Tibial nerve (tissue), 4 donors: ENCODE data around the gene ESCO1. TPM values are rescaled to one million over a fixed set of nuclear protein-coding genes. Genes with fewer than 3 reads are reported as not detected.
"Not testable (repeated sequence)": the region's sequence is repeated elsewhere in the genome, so short reads cannot be mapped to it uniquely, and the experiment has no call there.

ENCODE experiments used
- DNase-seq, 2 donors: peaks; one replicate each; pipeline ENCODE4 v3.0.0-alpha.2; 2019; ENCODE audit warnings: low spot score in 2 of 2
- H3K27ac ChIP-seq, 4 donors: fragments of 200-600 bp; sonication (generic) in 3 of 4; one replicate each; pipeline ENCODE4 v1.5.1; 2017 to 2019; ENCODE audit warnings: mild to moderate bottlenecking in 1 of 4
- H3K27me3 ChIP-seq, 2 donors: fragments of 200-600 bp; sonication (generic) in 1 of 2; one replicate each; pipeline versions ENCODE4 v1.5.1 to v1.6.0; 2017 to 2019
- H3K36me3 ChIP-seq, 3 donors: fragments of 200-600 bp; sonication (generic); one replicate each; pipeline ENCODE4 v1.5.1; 2018 to 2019
- H3K4me1 ChIP-seq, 4 donors: fragments of 200-600 bp; sonication (generic) in 3 of 4; one replicate each; pipeline ENCODE4 v1.5.1; 2017 to 2019
- H3K4me3 ChIP-seq, 4 donors: fragments of 200-600 bp; sonication (generic) in 3 of 4; one replicate each; pipeline ENCODE4 v1.5.1; 2017 to 2019; ENCODE audit warnings: mild to moderate bottlenecking in 1 of 4, moderate library complexity in 1 of 4
- H3K9me3 ChIP-seq, 4 donors: fragments of 200-600 bp; sonication (generic) in 3 of 4; one replicate each; pipeline ENCODE4 v1.5.1; 2017 to 2019
- EP300 ChIP-seq, 2 donors: sonication (generic); formaldehyde crosslinking; IDR thresholded peaks; one replicate each; pipeline ENCODE4 v1.6.1; 2017; ENCODE audit warnings: antibody characterized with exemption in 2 of 2, mild to moderate bottlenecking in 1 of 2
- POLR2A ChIP-seq, 2 donors: fragments of 450-650 bp; IDR thresholded peaks; one replicate each; pipeline ENCODE4 v1.6.1; 2017; ENCODE audit warnings: antibody characterized with exemption in 2 of 2, mild to moderate bottlenecking in 2 of 2, moderate library complexity in 2 of 2
- WGBS, 2 donors: methylation state at CpG; one replicate each; pipeline ENCODE4 v1.1.5; 2018; 5-methylcytosine and 5-hydroxymethylcytosine counted together
- total RNA-seq, 4 donors: library from RNA; depleted of rRNA; stranded (reverse); fragments of >200 nt; gene quantifications; one replicate each; pipeline ENCODE4 v1.1.0, GENCODE V29; 2016
- TF ChIP-seq, protein P1 (sequence below), 5 experiments: fragments of 200-600 bp in 3 of 5; fragments of 450-650 bp in 2 of 5; sonication (generic) in 3 of 5; IDR thresholded peaks; one replicate each; pipeline ENCODE4 v1.5.1; 2016 to 2019; ENCODE audit warnings: antibody characterized with exemption in 5 of 5, mild to moderate bottlenecking in 3 of 5, moderate library complexity in 2 of 5

Gene ESCO1
- total RNA-seq, 4 donors from 2014 or later = 15.0 to 19.2 (median 18.6) TPM

DNA sequence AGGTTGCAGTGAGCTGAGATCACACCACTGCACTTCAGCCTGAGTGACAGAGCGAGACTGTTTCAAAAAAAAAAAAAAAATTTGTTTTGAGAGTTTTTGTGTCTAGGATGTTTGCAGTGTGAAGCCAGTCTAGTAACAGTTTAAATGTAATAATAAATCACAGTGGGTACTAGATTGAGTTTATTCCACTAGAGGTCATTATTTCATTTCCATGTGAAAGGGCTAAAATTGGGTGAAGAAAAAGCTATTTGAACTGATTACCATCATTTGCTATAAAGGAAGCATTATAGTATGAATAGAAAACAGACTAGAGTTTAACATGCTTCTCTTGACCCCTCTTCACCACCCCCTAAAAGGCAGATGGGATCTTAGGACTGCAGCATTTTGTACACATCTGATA, 31.9 kb upstream of the ESCO1 start:
- TF ChIP-seq EP300 (IDR thresholded peaks at IDR 0.05) = no peak
- TF ChIP-seq, protein P1, sequence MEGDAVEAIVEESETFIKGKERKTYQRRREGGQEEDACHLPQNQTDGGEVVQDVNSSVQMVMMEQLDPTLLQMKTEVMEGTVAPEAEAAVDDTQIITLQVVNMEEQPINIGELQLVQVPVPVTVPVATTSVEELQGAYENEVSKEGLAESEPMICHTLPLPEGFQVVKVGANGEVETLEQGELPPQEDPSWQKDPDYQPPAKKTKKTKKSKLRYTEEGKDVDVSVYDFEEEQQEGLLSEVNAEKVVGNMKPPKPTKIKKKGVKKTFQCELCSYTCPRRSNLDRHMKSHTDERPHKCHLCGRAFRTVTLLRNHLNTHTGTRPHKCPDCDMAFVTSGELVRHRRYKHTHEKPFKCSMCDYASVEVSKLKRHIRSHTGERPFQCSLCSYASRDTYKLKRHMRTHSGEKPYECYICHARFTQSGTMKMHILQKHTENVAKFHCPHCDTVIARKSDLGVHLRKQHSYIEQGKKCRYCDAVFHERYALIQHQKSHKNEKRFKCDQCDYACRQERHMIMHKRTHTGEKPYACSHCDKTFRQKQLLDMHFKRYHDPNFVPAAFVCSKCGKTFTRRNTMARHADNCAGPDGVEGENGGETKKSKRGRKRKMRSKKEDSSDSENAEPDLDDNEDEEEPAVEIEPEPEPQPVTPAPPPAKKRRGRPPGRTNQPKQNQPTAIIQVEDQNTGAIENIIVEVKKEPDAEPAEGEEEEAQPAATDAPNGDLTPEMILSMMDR (IDR thresholded peaks at IDR 0.05) = no peak
- Histone ChIP-seq H3K36me3 (peaks cover 0 to 60% (median 2%) of the 10 kb centered on the region in 3 donors), H3K27me3 (no peaks in the 10 kb centered on the region), H3K27ac (no peak overlapping the region), H3K9me3 (no peaks in the 10 kb centered on the region), H3K4me3 (no peak overlapping the region), H3K4me1 (no peaks in the 10 kb centered on the region)
- 55 to 90% methylated on average over 1 of the region's 1 CpG for whole genome bisulfite sequencing, 2 donors
- DNase-seq = no peak

DNA sequence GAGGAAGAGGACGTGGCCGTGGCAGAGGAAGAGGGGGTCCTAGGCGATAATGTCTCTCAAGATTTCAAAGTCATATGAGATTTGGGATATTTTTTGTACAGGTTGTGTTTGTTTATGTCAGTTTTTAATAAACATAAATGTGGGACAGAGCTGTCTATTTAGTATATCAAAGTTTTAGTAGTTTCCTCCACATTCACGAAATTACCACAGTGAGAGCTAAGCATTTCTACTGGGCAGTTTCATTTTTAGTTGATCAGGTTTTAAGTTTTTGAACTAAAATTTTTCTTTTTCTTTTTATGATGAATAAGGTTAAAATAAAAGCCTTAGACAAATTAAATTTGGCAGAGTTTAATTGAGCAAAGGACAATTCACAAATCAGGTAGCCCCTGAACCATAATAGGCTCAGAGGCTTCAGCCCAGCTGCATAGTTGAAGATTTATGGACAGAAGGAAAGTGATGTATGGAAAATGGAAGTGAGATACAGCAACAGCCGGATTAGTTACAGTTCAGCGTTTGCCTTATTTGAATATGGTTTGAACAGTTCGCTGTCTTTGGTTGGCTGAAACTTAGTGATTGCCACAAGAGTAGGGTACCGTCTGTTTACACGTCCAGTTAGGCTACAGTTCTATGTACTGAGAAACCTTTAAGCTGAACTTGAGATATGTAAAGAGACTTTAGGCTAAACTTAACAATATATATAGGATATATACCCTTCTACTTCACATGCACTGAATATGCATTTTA, 28.8 kb upstream of the ESCO1 start:
- no peaks in the 10 kb centered on the region for H3K9me3 ChIP-seq
- 82 to 86% methylated on average over 9 of the region's 9 CpGs for WGBS, 2 donors
- peaks cover 2 to 83% (median 13%) of the 10 kb centered on the region in 3 donors for H3K36me3 ChIP-seq

DNA sequence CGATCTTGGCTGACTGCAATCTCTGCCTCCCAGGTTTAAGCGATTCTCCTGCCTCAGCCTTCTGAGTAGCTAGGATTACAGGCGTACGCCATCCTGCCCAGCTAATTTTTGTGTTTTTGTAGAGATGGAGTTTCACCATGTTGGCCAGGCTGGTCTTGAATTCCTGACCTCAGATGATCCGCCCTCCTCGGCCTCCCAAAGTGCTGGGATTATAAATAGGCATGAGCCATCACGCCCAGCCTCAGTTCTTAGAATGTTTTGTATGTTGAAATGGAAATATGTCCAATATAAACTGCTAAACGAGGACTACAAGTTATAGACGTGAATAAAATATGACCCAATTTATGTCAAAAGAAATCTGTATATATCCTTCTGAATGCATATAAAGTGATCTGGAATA, 21.1 kb upstream of the ESCO1 start:
- not testable (repeated sequence) for DNase-seq, H3K27ac ChIP-seq, H3K4me1 ChIP-seq, H3K9me3 ChIP-seq, H3K4me3 ChIP-seq, H3K27me3 ChIP-seq
- 87 to 93% methylated on average over 9 of the region's 9 CpGs for WGBS, 2 donors
- H3K36me3 ChIP-seq = peaks cover 0 to 64% (median 23%) of the 10 kb centered on the region in 3 donors

More for the DNA sequence above, 28.8 kb upstream of the ESCO1 start:
- TF ChIP-seq, protein P1 (IDR thresholded peaks at IDR 0.05) = no peak
- TF ChIP-seq POLR2A (IDR thresholded peaks at IDR 0.05) = no peak
- TF ChIP-seq EP300 (IDR thresholded peaks at IDR 0.05) = no peak
- Histone ChIP-seq H3K27ac (no peak overlapping the region), H3K4me1 (no peaks in the 10 kb centered on the region), H3K4me3 (no peak overlapping the region), H3K27me3 (no peaks in the 10 kb centered on the region)
- DNase-seq = no peak

DNA sequence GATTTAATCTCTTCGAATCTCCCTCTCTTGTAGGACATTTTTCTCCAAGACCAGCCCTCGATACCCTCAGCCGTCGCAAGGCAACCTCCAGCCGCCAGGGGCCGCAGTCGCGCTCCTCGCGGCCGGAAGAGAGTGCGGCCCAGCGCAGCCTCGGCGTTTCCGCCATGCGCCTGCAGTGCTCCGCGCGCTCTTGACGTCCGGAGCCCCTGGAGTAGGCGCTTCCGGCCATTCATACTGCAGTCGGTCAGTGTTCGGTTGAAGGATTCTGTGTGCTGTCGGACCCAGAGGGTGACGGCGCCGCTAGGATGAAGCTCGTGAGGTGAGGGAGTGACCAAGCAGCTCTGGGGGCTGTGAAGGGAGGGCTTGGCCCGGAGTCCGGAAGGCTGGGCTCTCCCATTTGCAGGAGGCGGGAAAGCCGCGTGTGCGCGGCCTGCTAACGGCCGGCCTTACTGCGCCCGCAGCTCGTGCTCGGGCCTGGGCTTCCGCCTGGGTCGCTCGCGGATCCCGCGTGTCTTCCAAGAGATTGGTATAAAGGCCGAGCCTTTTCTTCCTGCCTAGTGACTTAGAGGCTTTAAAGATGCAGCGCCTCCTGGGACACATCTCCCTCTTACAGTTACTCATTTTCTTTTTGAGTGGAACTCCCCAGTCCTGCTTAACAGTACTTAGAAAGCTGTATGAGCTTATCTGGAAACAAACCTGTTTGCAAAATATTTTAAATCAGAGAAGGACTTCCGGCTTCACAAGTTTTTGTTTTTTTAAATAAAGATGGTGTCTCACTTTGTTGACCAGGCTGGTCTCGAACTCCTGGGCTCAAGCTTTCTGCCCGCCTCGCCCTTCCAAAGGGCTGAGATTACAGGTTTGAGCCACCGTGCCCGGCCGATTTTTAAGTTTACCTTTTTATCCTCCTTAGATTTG, 11.9 kb upstream of the ESCO1 start, which contains the start of gene SNRPD1:
Gene SNRPD1, plus strand, starts transcription at position 190 of the 915 bp plus-strand sequence. Its CDS starts 116 bp downstream, at position 306.
- peak; percentile 63 to 78 for DNase-seq
- WGBS, 2 donors = 0 to 1% methylated on average over 50 to 58 of the region's 59 CpGs
- Histone ChIP-seq H3K27ac (peak within 1 kb of the TSS in 3 of 4 donors; percentile 74 to 85 (median 82)), H3K27me3 (no peaks in the 10 kb centered on the region), H3K36me3 (peaks cover 0 to 24% (median 0%) of the 10 kb centered on the region in 3 donors), H3K4me1 (peaks cover 0 to 15% (median 10%) of the 10 kb centered on the region in 4 donors), H3K9me3 (no peaks in the 10 kb centered on the region), H3K4me3 (peak within 1 kb of the TSS; percentile 52 to 79 (median 72))
- TF ChIP-seq POLR2A (IDR thresholded peaks at IDR 0.05) (no peak), EP300 (IDR thresholded peaks at IDR 0.05) (peak; percentile 86 to 91)
- TF ChIP-seq, protein P1 (IDR thresholded peaks at IDR 0.05) = peak; percentile 91 to 96 (median 94)

DNA sequence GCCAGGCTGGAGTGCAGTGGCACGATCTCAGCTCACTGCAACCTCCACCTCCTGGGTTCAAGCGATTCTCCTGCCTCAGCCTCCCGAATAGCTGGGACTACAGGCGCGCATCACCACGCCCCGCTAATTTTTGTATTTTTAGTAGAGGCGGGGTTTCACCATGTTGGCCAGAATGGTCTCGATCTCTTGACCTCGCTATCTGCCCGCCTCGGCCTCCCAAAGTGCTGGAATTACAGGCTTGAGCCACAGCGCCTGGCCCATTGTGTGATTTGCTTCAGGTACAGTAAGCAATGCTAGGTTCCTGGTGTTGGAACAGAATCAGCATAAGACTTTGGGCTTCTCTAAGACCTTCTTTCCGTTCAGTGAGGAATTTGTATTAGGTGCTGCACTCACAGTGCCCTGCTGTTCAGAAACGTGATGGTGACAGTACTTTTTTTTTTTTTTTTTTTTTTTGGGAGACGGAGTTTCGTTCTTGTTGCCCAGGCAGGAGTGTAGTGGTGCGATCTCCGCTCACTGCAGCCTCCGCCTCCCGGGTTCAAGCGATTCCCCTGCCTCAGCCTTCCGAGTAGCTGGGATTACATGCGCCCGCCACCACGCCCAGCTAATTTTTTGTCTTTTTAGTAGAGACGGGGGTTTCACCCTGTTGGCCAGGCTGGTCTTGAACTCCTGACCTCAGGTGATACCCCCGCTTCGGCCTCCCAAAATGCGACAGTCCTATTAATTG, 11.1 kb upstream of the ESCO1 start:
- WGBS, 2 donors = 56 to 66% methylated on average over 30 of the region's 30 CpGs
- Histone ChIP-seq H3K36me3 (peaks cover 0 to 16% (median 0%) of the 10 kb centered on the region in 3 donors), H3K27ac (peak overlapping the region in 3 of 4 donors; percentile 74 to 85 (median 82)), H3K4me1 (peaks cover 0 to 15% (median 10%) of the 10 kb centered on the region in 4 donors), H3K4me3 (peak overlapping the region; percentile 52 to 79 (median 72))
- H3K27me3 ChIP-seq, DNase-seq, H3K9me3 ChIP-seq: not testable (repeated sequence)
